ENCODE data around the gene ADGRG1.

ADGRG1 gene

DNA sequence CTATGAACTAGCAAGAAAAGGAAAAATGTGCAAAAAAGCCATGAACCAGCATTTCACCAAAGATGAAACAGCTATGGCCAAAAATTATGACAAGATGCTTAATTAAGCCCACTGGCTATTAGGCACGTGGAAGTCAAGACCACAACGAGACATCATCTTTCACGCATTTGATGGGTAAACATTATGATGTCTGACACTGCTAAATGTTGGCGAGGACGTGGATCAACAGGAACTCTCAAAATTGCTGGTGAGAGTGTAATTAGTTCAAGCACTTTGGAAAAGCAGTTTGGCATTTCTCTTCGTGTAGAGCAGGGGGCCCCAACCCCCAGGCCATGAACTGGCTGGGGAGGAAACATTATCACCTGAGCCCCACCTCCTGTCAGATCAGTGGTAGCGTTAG, 39.6 kb upstream of the ADGRG1 start:
- Histone ChIP-seq H3K27ac (ENCODE audit: low read length) (no peak overlapping the region), H3K36me3 (ENCODE audit: insufficient read depth, low read length) (no peaks in the 10 kb centered on the region), H3K4me2 (ENCODE audit: insufficient read depth, low read length) (no peak overlapping the region), H2AFZ (ENCODE audit: low read depth, low read length) (no peak overlapping the region), H3K9me3 (ENCODE audit: insufficient read depth, low read length, severe bottlenecking) (no peaks in the 10 kb centered on the region), H3K4me1 (ENCODE audit: insufficient read depth, low read length) (peaks cover 29% of the 10 kb centered on the region), H3K4me3 (ENCODE audit: low read depth in 1 of 2, low read length in 2 of 2) (no peak overlapping the region), H3K27me3 (ENCODE audit: insufficient read depth, low read length, poor library complexity) (no peaks in the 10 kb centered on the region), H3K79me2 (ENCODE audit: insufficient read depth, low read length) (no peaks in the 10 kb centered on the region), H4K20me1 (ENCODE audit: insufficient read depth, low read length) (no peaks in the 10 kb centered on the region), H3K9ac (ENCODE audit: low read depth, low read length) (no peak overlapping the region)
- DNase-seq: no peak
- TF ChIP-seq EZH2 (IDR thresholded peaks at IDR 0.05; ENCODE audit: borderline replicate concordance, low read depth, low read length, severe bottlenecking): no peak
- ATAC-seq (ENCODE audit: insufficient read depth, low read depth): no peak

DNA sequence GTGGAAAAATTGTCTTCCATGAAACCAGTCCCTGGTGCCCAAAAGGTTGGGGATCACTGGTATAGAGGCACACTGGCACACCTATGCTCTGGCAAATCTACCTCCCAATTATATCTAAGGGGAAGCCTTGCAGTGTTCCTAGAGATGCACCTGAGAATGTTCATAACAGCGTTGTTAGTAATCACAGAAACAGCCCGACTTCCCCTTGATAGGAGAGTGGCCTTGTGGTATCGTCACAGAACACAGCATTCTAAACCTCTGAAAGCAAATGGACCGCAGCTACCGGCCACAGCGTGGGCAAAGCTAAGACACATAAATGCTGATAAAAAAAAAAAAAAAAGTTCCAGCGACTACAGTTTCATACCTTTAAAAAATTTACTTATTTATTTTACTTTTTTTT, 39.1 kb upstream of the ADGRG1 start:
- Histone ChIP-seq H3K9ac (ENCODE audit: low read depth, low read length) (no peak overlapping the region), H3K4me1 (ENCODE audit: insufficient read depth, low read length) (peaks cover 29% of the 10 kb centered on the region), H3K27me3 (ENCODE audit: insufficient read depth, low read length, poor library complexity) (no peaks in the 10 kb centered on the region), H4K20me1 (ENCODE audit: insufficient read depth, low read length) (no peaks in the 10 kb centered on the region), H3K9me3 (ENCODE audit: insufficient read depth, low read length, severe bottlenecking) (no peaks in the 10 kb centered on the region), H3K4me2 (ENCODE audit: insufficient read depth, low read length) (no peak overlapping the region), H2AFZ (ENCODE audit: low read depth, low read length) (no peak overlapping the region), H3K4me3 (ENCODE audit: low read depth in 1 of 2, low read length in 2 of 2) (no peak overlapping the region), H3K79me2 (ENCODE audit: insufficient read depth, low read length) (no peaks in the 10 kb centered on the region), H3K36me3 (ENCODE audit: insufficient read depth, low read length) (no peaks in the 10 kb centered on the region), H3K27ac (ENCODE audit: low read length) (no peak overlapping the region)
- no peak for DNase-seq
- TF ChIP-seq, protein P1, sequence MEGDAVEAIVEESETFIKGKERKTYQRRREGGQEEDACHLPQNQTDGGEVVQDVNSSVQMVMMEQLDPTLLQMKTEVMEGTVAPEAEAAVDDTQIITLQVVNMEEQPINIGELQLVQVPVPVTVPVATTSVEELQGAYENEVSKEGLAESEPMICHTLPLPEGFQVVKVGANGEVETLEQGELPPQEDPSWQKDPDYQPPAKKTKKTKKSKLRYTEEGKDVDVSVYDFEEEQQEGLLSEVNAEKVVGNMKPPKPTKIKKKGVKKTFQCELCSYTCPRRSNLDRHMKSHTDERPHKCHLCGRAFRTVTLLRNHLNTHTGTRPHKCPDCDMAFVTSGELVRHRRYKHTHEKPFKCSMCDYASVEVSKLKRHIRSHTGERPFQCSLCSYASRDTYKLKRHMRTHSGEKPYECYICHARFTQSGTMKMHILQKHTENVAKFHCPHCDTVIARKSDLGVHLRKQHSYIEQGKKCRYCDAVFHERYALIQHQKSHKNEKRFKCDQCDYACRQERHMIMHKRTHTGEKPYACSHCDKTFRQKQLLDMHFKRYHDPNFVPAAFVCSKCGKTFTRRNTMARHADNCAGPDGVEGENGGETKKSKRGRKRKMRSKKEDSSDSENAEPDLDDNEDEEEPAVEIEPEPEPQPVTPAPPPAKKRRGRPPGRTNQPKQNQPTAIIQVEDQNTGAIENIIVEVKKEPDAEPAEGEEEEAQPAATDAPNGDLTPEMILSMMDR (IDR thresholded peaks at IDR 0.05; ENCODE audit: borderline replicate concordance, extremely low read depth, low read length, poor library complexity, severe bottlenecking): no peak
- no peak for TF ChIP-seq EZH2 (IDR thresholded peaks at IDR 0.05; ENCODE audit: borderline replicate concordance, low read depth, low read length, severe bottlenecking)
- no peak for ATAC-seq (ENCODE audit: insufficient read depth, low read depth)

DNA sequence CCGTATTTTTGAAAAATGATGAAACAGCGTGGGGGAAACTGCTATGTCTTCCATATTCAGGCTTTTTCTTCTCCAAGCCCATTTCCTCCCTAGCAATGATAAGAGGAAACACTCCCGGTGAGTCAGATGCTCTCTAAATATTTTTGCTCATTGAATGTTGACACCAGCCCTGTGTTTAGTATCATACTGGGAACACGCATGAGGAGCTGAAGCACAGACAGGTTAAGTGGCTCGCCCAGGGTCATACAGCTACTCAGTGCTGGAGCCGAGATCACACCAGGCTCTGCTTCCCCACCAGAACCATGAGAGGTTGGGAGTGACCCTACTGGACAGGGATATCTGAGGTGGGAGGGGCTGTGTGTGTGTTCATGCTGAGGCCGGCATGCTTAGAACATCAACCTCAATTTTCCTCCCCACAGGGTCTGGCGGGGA, 37.8 kb upstream of the ADGRG1 start:
- DNase-seq: no peak
- no peaks in the 10 kb centered on the region for H3K79me2 ChIP-seq (ENCODE audit: insufficient read depth, low read length)
- H3K27ac ChIP-seq (ENCODE audit: low read length): no peak overlapping the region
- no peak overlapping the region for H3K4me2 ChIP-seq (ENCODE audit: insufficient read depth, low read length)
- no peak for ATAC-seq (ENCODE audit: insufficient read depth, low read depth)
- H3K4me3 ChIP-seq (ENCODE audit: low read depth in 1 of 2, low read length in 2 of 2): no peak overlapping the region
- H3K9me3 ChIP-seq (ENCODE audit: insufficient read depth, low read length, severe bottlenecking): peaks cover 2% of the 10 kb centered on the region
- H4K20me1 ChIP-seq (ENCODE audit: insufficient read depth, low read length): no peaks in the 10 kb centered on the region
- no peaks in the 10 kb centered on the region for H3K36me3 ChIP-seq (ENCODE audit: insufficient read depth, low read length)
- no peak overlapping the region for H3K9ac ChIP-seq (ENCODE audit: low read depth, low read length)
- H3K4me1 ChIP-seq (ENCODE audit: insufficient read depth, low read length): peaks cover 29% of the 10 kb centered on the region
- no peak overlapping the region; the same call in 1 of the 2 replicates for H2AFZ ChIP-seq (ENCODE audit: low read depth, low read length)
- H3K27me3 ChIP-seq (ENCODE audit: insufficient read depth, low read length, poor library complexity): no peaks in the 10 kb centered on the region
- TF ChIP-seq, protein P1 (IDR thresholded peaks at IDR 0.05; ENCODE audit: borderline replicate concordance, extremely low read depth, low read length, poor library complexity, severe bottlenecking): no peak
- no peak for TF ChIP-seq EZH2 (IDR thresholded peaks at IDR 0.05; ENCODE audit: borderline replicate concordance, low read depth, low read length, severe bottlenecking)

DNA sequence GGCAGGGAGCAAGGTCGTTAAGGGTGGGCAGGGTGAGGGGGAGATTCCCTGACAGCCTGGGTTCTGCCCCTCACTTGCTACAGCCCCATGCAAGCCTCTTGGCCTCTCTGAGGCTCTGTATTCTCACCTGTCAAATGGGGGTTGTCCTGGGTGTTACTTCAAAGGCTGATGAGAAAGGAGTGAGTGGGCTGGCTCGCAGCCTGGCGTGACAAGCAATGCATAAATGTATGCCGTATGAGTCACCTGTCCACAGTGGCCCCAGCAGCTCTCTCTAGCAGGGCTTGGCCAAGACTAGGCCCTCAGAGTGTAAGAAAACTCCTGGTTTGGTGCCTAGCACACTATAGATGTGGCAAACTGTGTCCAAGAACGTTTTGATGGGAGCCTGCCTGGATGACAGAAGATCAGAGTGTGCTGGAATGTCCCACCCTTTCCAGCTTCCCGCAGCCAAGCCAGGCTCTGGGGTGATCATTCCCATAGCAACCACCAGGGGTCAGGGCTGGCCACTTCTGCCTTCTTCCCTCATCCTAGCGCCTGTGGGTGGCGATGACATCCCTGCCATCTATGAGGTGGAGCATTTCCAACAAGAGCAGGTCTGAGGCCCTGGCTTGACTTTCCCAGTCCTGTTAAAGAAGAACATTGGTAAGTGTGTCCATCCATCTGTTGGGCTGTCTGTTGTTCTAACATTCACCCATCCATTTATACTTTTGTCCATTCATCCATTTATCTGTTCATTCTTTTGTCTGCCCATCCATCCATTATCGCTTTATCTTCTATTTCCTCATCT, 37.2 kb upstream of the ADGRG1 start:
- Histone ChIP-seq H3K4me2 (ENCODE audit: insufficient read depth, low read length) (no peak overlapping the region), H3K27ac (ENCODE audit: low read length) (peak overlapping the region; percentile 93), H3K79me2 (ENCODE audit: insufficient read depth, low read length) (no peaks in the 10 kb centered on the region), H3K27me3 (ENCODE audit: insufficient read depth, low read length, poor library complexity) (no peaks in the 10 kb centered on the region), H3K9ac (ENCODE audit: low read depth, low read length) (no peak overlapping the region), H4K20me1 (ENCODE audit: insufficient read depth, low read length) (no peaks in the 10 kb centered on the region), H3K9me3 (ENCODE audit: insufficient read depth, low read length, severe bottlenecking) (peaks cover 3% of the 10 kb centered on the region), H2AFZ (ENCODE audit: low read depth, low read length) (peak overlapping the region; percentile 12; the same call in 1 of the 2 replicates), H3K36me3 (ENCODE audit: insufficient read depth, low read length) (no peaks in the 10 kb centered on the region), H3K4me1 (ENCODE audit: insufficient read depth, low read length) (peaks cover 29% of the 10 kb centered on the region), H3K4me3 (ENCODE audit: low read depth in 1 of 2, low read length in 2 of 2) (no peak overlapping the region)
- ATAC-seq (ENCODE audit: insufficient read depth, low read depth): 0 out of 3 replicates have a peak, but pooled peaks have one; percentile 12
- peak; percentile 75 for DNase-seq
- no peak for TF ChIP-seq EZH2 (IDR thresholded peaks at IDR 0.05; ENCODE audit: borderline replicate concordance, low read depth, low read length, severe bottlenecking)
- TF ChIP-seq, protein P1 (IDR thresholded peaks at IDR 0.05; ENCODE audit: borderline replicate concordance, extremely low read depth, low read length, poor library complexity, severe bottlenecking): peak; percentile 88

Data from DND-41 (cell line).